ENCODE measurements around the gene TMEM243. TPM values are rescaled to one million over a fixed set of nuclear protein-coding genes. Genes with fewer than 3 reads are reported as not detected.
A peak's percentile ranks its signal among the peaks of the same experiment; 100 is the strongest.

TMEM243 gene
- total and polyA plus RNA-seq, 2 donors (not counting 1 experiment from before 2014, with no cell fraction given) = 161 to 164 TPM

- Histone ChIP-seq H3K4me3 (ENCODE audit: control extremely low read depth in 1 of 5, extremely low read depth in 1 of 5, insufficient read depth in 1 of 5, low read depth in 2 of 5, low read length in 4 of 5) (no peak overlapping the region), H4K20me1 (ENCODE audit: control insufficient read depth, insufficient read depth, low read length, poor library complexity, severe bottlenecking) (peaks cover 49% of the 10 kb centered on the region), H3K27ac (ENCODE audit: low read length in 2 of 2) (no peak overlapping the region), H3K9me3 (ENCODE audit: control extremely low read depth in 1 of 3, control insufficient read depth in 2 of 3, insufficient read depth in 1 of 3, low read length in 2 of 3) (no peaks in the 10 kb centered on the region), H2AFZ (ENCODE audit: insufficient read depth, low read depth, low read length, poor library complexity, severe bottlenecking) (no peak overlapping the region), H3K4me1 (ENCODE audit: control insufficient read depth in 2 of 2, insufficient read depth in 2 of 2, low read length in 2 of 2) (peaks cover 0 to under 1% of the 10 kb centered on the region in 2 donors), H3K79me2 (ENCODE audit: control insufficient read depth, insufficient read depth, low read length) (peaks cover 68% of the 10 kb centered on the region), H3K36me3 (replicated peaks in 1 of 2; ENCODE audit: control extremely low read depth in 1 of 2, control insufficient read depth in 1 of 2, extremely low read depth in 1 of 2, insufficient read depth in 2 of 2, low read length in 1 of 2) (peaks cover 27 to 66% of the 10 kb centered on the region in 2 experiments), H3K4me2 (replicated peaks; ENCODE audit: low read depth, low read length, poor library complexity, severe bottlenecking) (no peak overlapping the region), H3K9ac (ENCODE audit: low read length) (no peak overlapping the region), H3K27me3 (replicated peaks in 1 of 4; ENCODE audit: control extremely low read depth in 1 of 4, control insufficient read depth in 3 of 4, insufficient read depth in 4 of 4, low read length in 3 of 4) (no peaks in the 10 kb centered on the region)
- Mint-ChIP-seq H3K9me3 (ENCODE audit: insufficient read depth) (no peaks in the 10 kb centered on the region), H3K4me3 (no peak overlapping the region), H3K4me1 (peaks cover 21% of the 10 kb centered on the region), H3K27ac (no peak overlapping the region), H3K27me3 (no peaks in the 10 kb centered on the region)
- intact Hi-C loops (cut with micrococcal nuclease) = no loop called here
- WGBS (ENCODE audit: insufficient coverage) = no CpG with 5 or more reads among the region's 2 CpGs
- ATAC-seq (ENCODE audit: low read depth) (no peak), DNase-seq (no peak)
- ChIA-PET CTCF (no interaction called here), POLR2A (no interaction called here)
- TF ChIP-seq EZH2 (IDR thresholded peaks at IDR 0.05; ENCODE audit: borderline replicate concordance, insufficient read depth, low read depth, low read length, poor library complexity, severe bottlenecking) (no peak), CTCF (IDR thresholded peaks at IDR 0.05) (no peak)
These were observed 55.1 kb downstream of the TMEM243 start for GRCh38 chr7:87164433-87164832.

- peaks cover 71% of the 10 kb centered on the region for H4K20me1 ChIP-seq (ENCODE audit: control insufficient read depth, insufficient read depth, low read length, poor library complexity, severe bottlenecking)
- no peak overlapping the region for H3K9ac ChIP-seq (ENCODE audit: low read length)
- no peak overlapping the region for H2AFZ ChIP-seq (ENCODE audit: insufficient read depth, low read depth, low read length, poor library complexity, severe bottlenecking)
- peaks cover 12 to 17% of the 10 kb centered on the region in 2 experiments for H3K36me3 ChIP-seq (replicated peaks in 1 of 2; ENCODE audit: control extremely low read depth in 1 of 2, control insufficient read depth in 1 of 2, extremely low read depth in 1 of 2, insufficient read depth in 2 of 2, low read length in 1 of 2)
- POLR2A ChIA-PET = no interaction called here
- DNase-seq = no peak
- H3K79me2 ChIP-seq (ENCODE audit: control insufficient read depth, insufficient read depth, low read length) = peaks cover 94% of the 10 kb centered on the region
- TF ChIP-seq CTCF (IDR thresholded peaks at IDR 0.05) = no peak
- no peak for TF ChIP-seq EZH2 (IDR thresholded peaks at IDR 0.05; ENCODE audit: borderline replicate concordance, insufficient read depth, low read depth, low read length, poor library complexity, severe bottlenecking)
- no peaks in the 10 kb centered on the region for H3K27me3 ChIP-seq (replicated peaks in 1 of 4; ENCODE audit: control extremely low read depth in 1 of 4, control insufficient read depth in 3 of 4, insufficient read depth in 4 of 4, low read length in 3 of 4)
- no peak overlapping the region for H3K4me3 Mint-ChIP-seq
- no peak overlapping the region for H3K4me3 ChIP-seq (ENCODE audit: control extremely low read depth in 1 of 5, extremely low read depth in 1 of 5, insufficient read depth in 1 of 5, low read depth in 2 of 5, low read length in 4 of 5)
- no CpG with 5 or more reads among the region's 2 CpGs for WGBS (ENCODE audit: insufficient coverage)
- CTCF ChIA-PET = no interaction called here
- no peaks in the 10 kb centered on the region for H3K9me3 Mint-ChIP-seq (ENCODE audit: insufficient read depth)
- H3K4me1 ChIP-seq (ENCODE audit: control insufficient read depth in 2 of 2, insufficient read depth in 2 of 2, low read length in 2 of 2) = peaks cover 10 to 39% of the 10 kb centered on the region in 2 donors
- H3K4me2 ChIP-seq (replicated peaks; ENCODE audit: low read depth, low read length, poor library complexity, severe bottlenecking) = no peak overlapping the region
- no peak for ATAC-seq (ENCODE audit: low read depth)
- peaks cover 60% of the 10 kb centered on the region for H3K4me1 Mint-ChIP-seq
- H3K27ac Mint-ChIP-seq = no peak overlapping the region
- no peaks in the 10 kb centered on the region for H3K27me3 Mint-ChIP-seq
- intact Hi-C loops (cut with micrococcal nuclease) = loop anchor here (5.0 to 10.0 kb wide), 2 partner anchors 33 to 315 kb away; partner anchors contain the start of gene ABCB4
- H3K27ac ChIP-seq (ENCODE audit: low read length in 2 of 2) = peak overlapping the region in 1 of 2 donors; percentile 29
- no peaks in the 10 kb centered on the region for H3K9me3 ChIP-seq (ENCODE audit: control extremely low read depth in 1 of 3, control insufficient read depth in 2 of 3, insufficient read depth in 1 of 3, low read length in 2 of 3)
These were observed 60.0 kb downstream of the TMEM243 start for GRCh38 chr7:87159538-87159937.
